ENCODE measurements around the gene SIRT7.

DNA sequence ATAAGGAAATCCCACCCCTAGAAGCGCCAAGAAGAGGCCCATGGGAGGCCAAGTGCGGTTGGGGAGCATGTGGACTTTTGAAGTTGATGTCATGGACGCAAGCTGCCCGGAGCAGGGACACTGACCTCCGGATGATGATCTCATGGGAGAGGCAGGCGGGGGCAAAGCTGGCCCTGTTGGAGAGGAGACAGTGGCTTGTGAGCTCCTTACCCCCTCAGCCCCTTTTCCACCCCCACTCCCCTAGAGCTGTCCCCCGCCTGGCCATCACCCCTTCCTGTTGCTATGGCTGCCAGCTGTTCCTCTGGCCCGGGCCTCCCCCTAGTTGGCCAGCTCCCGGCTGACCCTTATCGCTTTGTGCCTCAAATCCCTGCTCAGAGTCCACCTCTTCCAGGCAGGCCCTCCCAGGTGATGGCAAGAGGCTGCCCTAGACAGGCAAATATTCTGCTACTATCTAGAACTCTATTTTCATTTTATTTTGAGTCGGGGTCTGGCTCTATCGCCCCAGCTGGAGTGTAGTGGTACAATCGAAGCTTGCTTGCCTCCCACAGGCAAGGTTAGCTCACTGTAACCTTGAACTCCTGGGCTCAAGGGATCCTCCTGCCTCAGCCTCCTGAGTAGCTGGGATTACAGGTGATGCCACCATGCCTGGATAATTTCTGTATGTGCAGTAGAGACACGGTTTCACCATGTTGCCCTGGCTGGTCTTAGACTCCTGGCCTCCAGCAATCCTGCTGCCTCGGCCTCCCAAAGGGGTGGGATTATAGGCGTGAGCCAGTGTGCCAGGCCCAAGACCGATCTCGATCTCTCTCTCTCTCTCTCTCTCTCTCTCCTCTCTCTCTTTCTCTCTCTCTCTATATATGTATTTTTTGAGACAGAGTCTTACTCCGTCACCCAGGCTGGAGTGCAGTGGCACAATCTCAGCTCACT lies 36.4 kb upstream of the SIRT7 start:
- TF ChIP-seq EZH2phosphoT487 (IDR thresholded peaks at IDR 0.05; ENCODE audit: borderline replicate concordance, low read depth, low read length) = no peak
- TF ChIP-seq, protein P1, sequence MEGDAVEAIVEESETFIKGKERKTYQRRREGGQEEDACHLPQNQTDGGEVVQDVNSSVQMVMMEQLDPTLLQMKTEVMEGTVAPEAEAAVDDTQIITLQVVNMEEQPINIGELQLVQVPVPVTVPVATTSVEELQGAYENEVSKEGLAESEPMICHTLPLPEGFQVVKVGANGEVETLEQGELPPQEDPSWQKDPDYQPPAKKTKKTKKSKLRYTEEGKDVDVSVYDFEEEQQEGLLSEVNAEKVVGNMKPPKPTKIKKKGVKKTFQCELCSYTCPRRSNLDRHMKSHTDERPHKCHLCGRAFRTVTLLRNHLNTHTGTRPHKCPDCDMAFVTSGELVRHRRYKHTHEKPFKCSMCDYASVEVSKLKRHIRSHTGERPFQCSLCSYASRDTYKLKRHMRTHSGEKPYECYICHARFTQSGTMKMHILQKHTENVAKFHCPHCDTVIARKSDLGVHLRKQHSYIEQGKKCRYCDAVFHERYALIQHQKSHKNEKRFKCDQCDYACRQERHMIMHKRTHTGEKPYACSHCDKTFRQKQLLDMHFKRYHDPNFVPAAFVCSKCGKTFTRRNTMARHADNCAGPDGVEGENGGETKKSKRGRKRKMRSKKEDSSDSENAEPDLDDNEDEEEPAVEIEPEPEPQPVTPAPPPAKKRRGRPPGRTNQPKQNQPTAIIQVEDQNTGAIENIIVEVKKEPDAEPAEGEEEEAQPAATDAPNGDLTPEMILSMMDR (conservative IDR thresholded peaks at IDR 0.05; ENCODE audit: low read length) = no peak
